SH-SY5Y (cell line): Measurements from ENCODE around the gene SLC35F1.

ENCODE experiments used
- GATA2 ChIP-seq: IDR thresholded peaks from 2 replicates; pipeline ENCODE4 v1.6.1; 2011; ENCODE audit warnings: mild to moderate bottlenecking, low read depth, low read length
- GATA3 ChIP-seq: IDR thresholded peaks from 2 replicates; pipeline ENCODE4 v1.6.1; 2011; ENCODE audit warnings: low read depth, mild to moderate bottlenecking, low read length, moderate library complexity

DNA sequence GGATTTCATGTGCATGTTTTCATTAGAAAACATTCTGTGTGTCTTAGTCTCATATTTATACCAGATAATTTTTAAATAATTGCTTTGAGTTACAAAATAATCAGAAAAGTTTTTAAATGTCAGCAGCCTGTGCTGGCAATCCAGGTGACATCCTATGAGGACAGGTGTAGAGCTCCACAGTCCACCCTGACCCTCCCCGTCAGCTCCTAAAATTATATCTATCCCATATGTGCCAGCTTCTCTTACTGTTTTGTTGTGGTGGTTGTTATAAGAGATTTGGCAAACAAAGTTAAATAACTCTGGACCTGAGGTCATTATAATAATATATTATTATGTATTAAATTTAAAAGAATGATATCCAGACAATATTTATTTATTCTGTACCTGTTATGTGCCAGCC lies 387.8 kb downstream of the SLC35F1 start:
- TF ChIP-seq GATA2 (no peak), GATA3 (no peak)
